Ishikawa (cell line): ENCODE results near the gene CEP112.

Source experiments
- CEBPB ChIP-seq: IDR thresholded peaks from 2 replicates; pipeline ENCODE4 v1.6.1; 2012
- CREB1 ChIP-seq: IDR thresholded peaks from 2 replicates; pipeline ENCODE4 v1.6.1; 2012; ENCODE audit warnings: low read depth
- EGR1 ChIP-seq: IDR thresholded peaks from 2 replicates; pipeline ENCODE4 v1.6.1; 2012
- EP300 ChIP-seq: IDR thresholded peaks from 2 replicates; pipeline ENCODE4 v1.6.1; 2012; ENCODE audit warnings: borderline replicate concordance
- FOXM1 ChIP-seq: IDR thresholded peaks from 2 replicates; pipeline ENCODE4 v1.6.1; 2012; ENCODE audit warnings: low read depth, borderline replicate concordance
- NFIC ChIP-seq: IDR thresholded peaks from 2 replicates; pipeline ENCODE4 v1.6.1; 2012
- RAD21 ChIP-seq: IDR thresholded peaks from 2 replicates; pipeline ENCODE4 v1.6.1; 2012; ENCODE audit warnings: low read depth
- TAF1 ChIP-seq: IDR thresholded peaks from 2 replicates; pipeline ENCODE4 v1.6.1; 2012; ENCODE audit warnings: low read depth, mild to moderate bottlenecking
- TCF12 ChIP-seq: IDR thresholded peaks from 2 replicates; pipeline ENCODE4 v1.6.1; 2012; ENCODE audit warnings: low read depth
- TEAD4 ChIP-seq: IDR thresholded peaks from 2 replicates; pipeline ENCODE4 v1.6.1; 2012
- YY1 ChIP-seq: IDR thresholded peaks from 2 replicates; pipeline ENCODE4 v1.6.1; 2012; ENCODE audit warnings: low read depth
- ZBTB7A ChIP-seq: IDR thresholded peaks from 2 replicates; pipeline ENCODE4 v1.6.1; 2012; ENCODE audit warnings: low read depth
- TF ChIP-seq, protein P1 (sequence below): IDR thresholded peaks from 2 replicates; pipeline ENCODE4 v1.6.1; 2012
- TF ChIP-seq, protein P2 (sequence below): IDR thresholded peaks from 2 replicates; pipeline ENCODE4 v1.6.1; 2012; ENCODE audit warnings: low read depth, mild to moderate bottlenecking
- TF ChIP-seq, protein P3 (sequence below): IDR thresholded peaks from 2 replicates; pipeline ENCODE4 v1.6.1; 2012

The CEP112 gene

DNA sequence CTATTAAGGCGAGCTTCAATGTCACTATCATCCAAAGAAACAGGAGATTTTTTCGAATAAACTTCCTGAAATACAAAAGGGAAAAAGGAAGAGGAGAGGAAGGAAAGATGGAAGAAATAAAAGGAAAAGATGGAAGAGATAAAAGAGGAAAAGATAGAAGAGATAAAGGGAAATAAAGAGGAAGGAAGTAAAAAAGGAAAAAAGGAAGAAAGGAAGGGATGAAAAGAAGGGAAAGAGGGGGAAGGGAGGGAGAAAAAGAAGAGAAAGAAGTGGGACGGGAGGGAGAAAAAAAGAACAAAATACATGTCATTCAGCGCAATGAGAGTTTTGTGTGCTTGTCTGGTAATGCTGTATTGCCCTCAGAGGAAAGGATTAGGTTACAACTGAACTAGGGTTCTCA lies 62.2 kb downstream of the CEP112 start:
- TF ChIP-seq FOXM1 = no peak
- TF ChIP-seq EP300 = no peak
- TF ChIP-seq EGR1 = no peak
- TF ChIP-seq ZBTB7A = no peak
- no peak for TF ChIP-seq NFIC
- TF ChIP-seq TEAD4 = no peak
- TF ChIP-seq, protein P1, sequence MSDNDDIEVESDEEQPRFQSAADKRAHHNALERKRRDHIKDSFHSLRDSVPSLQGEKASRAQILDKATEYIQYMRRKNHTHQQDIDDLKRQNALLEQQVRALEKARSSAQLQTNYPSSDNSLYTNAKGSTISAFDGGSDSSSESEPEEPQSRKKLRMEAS = no peak
- no peak for TF ChIP-seq TCF12
- TF ChIP-seq CREB1 = no peak
- TF ChIP-seq, protein P2, sequence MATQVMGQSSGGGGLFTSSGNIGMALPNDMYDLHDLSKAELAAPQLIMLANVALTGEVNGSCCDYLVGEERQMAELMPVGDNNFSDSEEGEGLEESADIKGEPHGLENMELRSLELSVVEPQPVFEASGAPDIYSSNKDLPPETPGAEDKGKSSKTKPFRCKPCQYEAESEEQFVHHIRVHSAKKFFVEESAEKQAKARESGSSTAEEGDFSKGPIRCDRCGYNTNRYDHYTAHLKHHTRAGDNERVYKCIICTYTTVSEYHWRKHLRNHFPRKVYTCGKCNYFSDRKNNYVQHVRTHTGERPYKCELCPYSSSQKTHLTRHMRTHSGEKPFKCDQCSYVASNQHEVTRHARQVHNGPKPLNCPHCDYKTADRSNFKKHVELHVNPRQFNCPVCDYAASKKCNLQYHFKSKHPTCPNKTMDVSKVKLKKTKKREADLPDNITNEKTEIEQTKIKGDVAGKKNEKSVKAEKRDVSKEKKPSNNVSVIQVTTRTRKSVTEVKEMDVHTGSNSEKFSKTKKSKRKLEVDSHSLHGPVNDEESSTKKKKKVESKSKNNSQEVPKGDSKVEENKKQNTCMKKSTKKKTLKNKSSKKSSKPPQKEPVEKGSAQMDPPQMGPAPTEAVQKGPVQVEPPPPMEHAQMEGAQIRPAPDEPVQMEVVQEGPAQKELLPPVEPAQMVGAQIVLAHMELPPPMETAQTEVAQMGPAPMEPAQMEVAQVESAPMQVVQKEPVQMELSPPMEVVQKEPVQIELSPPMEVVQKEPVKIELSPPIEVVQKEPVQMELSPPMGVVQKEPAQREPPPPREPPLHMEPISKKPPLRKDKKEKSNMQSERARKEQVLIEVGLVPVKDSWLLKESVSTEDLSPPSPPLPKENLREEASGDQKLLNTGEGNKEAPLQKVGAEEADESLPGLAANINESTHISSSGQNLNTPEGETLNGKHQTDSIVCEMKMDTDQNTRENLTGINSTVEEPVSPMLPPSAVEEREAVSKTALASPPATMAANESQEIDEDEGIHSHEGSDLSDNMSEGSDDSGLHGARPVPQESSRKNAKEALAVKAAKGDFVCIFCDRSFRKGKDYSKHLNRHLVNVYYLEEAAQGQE = no peak
- no peak for TF ChIP-seq YY1
- no peak for TF ChIP-seq RAD21
- no peak for TF ChIP-seq TAF1
- TF ChIP-seq, protein P3, sequence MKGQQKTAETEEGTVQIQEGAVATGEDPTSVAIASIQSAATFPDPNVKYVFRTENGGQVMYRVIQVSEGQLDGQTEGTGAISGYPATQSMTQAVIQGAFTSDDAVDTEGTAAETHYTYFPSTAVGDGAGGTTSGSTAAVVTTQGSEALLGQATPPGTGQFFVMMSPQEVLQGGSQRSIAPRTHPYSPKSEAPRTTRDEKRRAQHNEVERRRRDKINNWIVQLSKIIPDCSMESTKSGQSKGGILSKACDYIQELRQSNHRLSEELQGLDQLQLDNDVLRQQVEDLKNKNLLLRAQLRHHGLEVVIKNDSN = no peak
- TF ChIP-seq CEBPB = no peak

DNA sequence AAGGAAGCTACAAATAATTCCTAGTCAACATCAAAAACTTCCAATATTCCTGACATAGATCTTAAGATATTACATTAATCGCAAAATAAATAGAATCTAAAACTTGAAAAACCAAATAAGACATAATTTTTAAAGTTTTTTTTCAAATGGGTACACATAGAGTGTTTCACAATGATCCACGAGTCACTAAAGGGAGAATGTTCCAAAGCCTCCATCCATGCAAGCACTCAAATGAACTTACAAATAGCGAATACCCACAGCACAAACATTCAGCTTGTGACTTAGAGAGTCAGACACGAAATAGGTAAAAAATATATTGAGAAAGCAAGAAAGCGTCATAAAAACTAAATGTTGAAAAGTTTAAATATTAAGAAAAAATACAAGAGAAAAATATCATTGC lies 65.7 kb downstream of the CEP112 start:
- TF ChIP-seq NFIC (no peak), EP300 (no peak), FOXM1 (no peak), CEBPB (no peak), ZBTB7A (no peak)
- TF ChIP-seq, protein P1 = no peak
- TF ChIP-seq, protein P3 = no peak

DNA sequence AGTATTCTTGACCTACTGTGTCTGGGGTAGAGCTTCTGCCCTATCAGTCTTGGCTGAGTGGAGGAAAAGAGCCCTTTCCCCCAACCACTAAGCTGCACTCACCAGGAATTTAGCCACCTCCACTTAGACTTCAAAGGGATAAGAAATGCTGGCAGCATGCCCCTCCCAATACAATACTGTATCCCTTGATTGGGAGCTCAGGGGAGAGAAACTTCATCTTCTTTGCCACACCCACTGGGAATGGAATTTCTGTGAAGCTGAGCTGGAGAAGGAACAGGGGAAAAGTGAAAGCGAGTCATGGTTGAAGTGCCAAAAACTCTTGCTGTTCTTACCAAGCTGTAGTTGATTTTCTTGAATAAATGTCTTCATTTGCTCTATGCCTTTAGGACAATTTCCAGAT lies 68.8 kb downstream of the CEP112 start:
- TF ChIP-seq TEAD4 (no peak), EP300 (no peak), FOXM1 (no peak), YY1 (no peak), CEBPB (no peak), TAF1 (no peak), TCF12 (no peak), CREB1 (no peak), RAD21 (no peak), ZBTB7A (no peak)
- TF ChIP-seq, protein P1 = no peak
- TF ChIP-seq, protein P3 = no peak
- TF ChIP-seq, protein P2 = no peak

DNA sequence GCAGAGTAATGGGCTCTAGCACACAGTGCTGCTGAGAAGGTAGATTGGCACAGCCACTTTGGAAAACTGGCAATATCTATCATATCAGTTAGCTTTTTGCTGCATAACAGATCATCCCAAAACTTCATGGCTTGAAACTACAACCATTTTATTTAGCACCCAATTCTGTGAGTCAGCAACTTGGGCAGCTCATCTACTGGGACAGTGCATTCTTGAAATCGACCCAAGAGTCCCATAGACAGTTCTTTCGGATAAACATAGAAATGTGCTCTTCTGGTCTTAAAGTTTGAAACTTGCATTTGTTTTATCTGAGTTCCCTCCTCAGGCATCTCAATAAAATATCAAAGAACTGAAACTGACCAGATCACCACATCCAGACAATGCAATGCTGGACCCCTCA lies 76.7 kb downstream of the CEP112 start:
- TF ChIP-seq EGR1 (no peak), CREB1 (no peak), EP300 (no peak), ZBTB7A (no peak), RAD21 (no peak)
- TF ChIP-seq, protein P2 = no peak

DNA sequence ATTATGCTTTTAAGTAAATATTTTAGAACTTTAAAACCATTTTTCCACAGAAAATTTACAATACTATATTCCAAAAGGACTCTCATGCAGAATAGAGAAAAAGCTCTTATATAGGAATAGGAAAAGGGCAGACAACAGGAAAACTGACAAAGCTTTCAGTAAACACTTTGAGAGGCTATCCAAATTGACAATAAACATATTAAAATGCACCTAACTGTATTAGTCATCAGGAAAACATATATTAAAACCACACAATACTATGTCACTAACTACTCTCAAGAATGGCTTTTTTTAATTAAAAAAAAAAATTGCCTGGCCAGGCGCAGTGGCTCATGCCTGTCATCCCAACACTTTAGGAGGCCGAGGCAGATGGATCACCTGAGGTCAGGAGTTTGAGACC lies 77.3 kb downstream of the CEP112 start:
- no peak for TF ChIP-seq EGR1
- no peak for TF ChIP-seq RAD21
- TF ChIP-seq FOXM1 = no peak
- no peak for TF ChIP-seq EP300
- no peak for TF ChIP-seq TAF1
- TF ChIP-seq ZBTB7A = no peak
- TF ChIP-seq, protein P2 = no peak
- TF ChIP-seq, protein P3 = no peak
